Measurements from ENCODE around the gene KLK12.

KLK12 gene

GRCh38 chr19:51027126-51027806 is 7.5 kb downstream of the KLK12 start:
- Mint-ChIP-seq H3K27ac (no peak overlapping the region), H3K9me3 (no peaks in the 10 kb centered on the region), H3K36me3 (no peaks in the 10 kb centered on the region), H3K4me3 (no peak overlapping the region), H3K4me1 (no peaks in the 10 kb centered on the region)
- DNase-seq (ENCODE audit: low spot score in 2 of 2) (no peak), ATAC-seq (no peak)

DNA sequence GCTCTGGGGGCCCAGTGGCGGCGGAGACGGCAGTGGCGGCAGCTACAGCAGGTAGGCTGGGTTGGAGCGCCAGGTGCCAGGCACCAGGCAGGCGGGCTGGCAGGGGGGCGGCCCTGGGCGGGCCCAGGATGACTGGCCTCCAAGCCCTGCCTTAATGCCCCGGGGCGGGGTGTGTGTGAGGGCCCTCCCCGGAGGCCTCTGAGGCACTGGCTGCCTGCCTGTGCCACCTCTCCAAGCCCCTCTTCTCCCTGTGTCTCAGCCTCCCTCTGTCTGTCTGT is 8.3 kb downstream of the KLK12 start, which contains the start of gene KLK11:
TSS of gene KLK11 (minus strand) at position 63 of the 278 bp plus-strand sequence. CDS start 985 bp downstream, outside the sequence.
- Mint-ChIP-seq H3K27ac (no peak within 1 kb of the TSS), H3K4me1 (no peaks in the 10 kb centered on the region), H3K36me3 (no peaks in the 10 kb centered on the region), H3K4me3 (no peak within 1 kb of the TSS), H3K9me3 (no peaks in the 10 kb centered on the region)
- ATAC-seq (peak; percentile 42), DNase-seq (ENCODE audit: low spot score in 2 of 2) (no peak)

DNA sequence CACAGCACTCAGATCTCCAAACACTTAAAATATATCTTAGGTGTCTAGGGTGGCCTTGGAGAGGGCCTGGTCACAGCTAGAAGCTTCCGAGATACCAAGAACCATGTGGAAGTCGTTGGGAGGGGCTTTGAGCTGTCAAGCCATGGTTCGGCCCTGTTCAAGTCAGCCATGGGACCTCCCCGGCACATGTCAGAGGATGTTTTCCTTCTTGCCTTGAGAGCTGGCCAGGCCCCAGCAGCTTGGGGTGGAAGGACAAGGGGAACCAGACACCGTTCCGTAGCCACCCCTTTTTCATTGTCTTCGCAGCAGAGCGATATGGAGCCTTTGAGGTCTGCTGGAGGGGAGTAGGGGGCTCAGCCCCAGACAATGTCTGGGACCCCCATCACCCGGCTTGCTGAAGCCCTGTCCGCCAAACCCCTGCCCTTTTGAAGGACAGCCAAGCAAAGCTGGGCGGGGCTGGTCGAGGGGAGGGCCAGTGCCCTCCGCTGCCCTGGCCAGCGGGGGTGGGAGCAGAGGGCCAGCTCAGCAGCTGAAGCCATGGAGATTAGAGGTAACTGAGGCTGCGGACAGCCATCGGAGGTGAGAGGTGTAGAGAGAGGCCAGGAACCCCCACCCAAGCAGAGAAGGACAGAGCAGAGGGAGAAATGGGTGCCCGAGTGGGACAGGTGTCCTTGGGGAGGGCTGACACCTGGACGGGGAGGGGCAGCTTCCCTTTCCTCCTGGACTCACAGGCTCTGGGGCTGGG is 8.8 kb downstream of the KLK12 start:
- H3K36me3 Mint-ChIP-seq: no peaks in the 10 kb centered on the region

GRCh38 chr19:51025401-51025800 is 9.4 kb downstream of the KLK12 start:
- Mint-ChIP-seq H3K4me3 (no peak overlapping the region), H3K4me1 (peaks cover under 1% of the 10 kb centered on the region), H3K27ac (no peak overlapping the region), H3K36me3 (no peaks in the 10 kb centered on the region), H3K9me3 (no peaks in the 10 kb centered on the region)
- no peak for DNase-seq (ENCODE audit: low spot score in 2 of 2)
- ATAC-seq: no peak

More for the DNA sequence above, 8.8 kb downstream of the KLK12 start:
- ATAC-seq (no peak), DNase-seq (ENCODE audit: low spot score in 2 of 2) (no peak)
- no peaks in the 10 kb centered on the region for H3K4me1 Mint-ChIP-seq
- H3K9me3 Mint-ChIP-seq: no peaks in the 10 kb centered on the region
- no peak overlapping the region for H3K4me3 Mint-ChIP-seq
- H3K27ac Mint-ChIP-seq: no peak overlapping the region

DNA sequence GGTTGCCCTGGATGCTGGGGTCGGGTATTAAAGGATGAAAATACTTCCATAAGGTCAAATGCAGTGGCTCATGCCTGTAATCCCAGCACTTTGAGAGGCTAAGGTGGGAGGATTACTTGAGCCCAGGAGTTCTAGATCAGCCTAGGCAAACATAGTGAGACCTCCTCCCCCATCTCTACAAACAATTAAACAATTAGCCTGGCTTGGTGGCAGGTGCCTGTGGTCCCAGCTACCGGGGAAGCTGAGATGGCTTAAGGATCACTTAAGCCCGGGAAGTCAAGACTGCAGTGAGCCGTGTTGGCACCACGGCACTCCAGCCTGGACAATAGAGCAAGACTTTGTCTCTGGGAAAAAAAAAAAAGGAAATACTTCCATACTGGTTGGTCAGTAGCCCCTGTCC is 9.9 kb downstream of the KLK12 start:
- no peak for DNase-seq (ENCODE audit: low spot score in 2 of 2)
- Mint-ChIP-seq H3K36me3 (peaks cover 3% of the 10 kb centered on the region), H3K4me1 (peaks cover 5% of the 10 kb centered on the region), H3K27ac (no peak overlapping the region), H3K4me3 (no peak overlapping the region), H3K9me3 (no peaks in the 10 kb centered on the region)
- ATAC-seq: no peak

GRCh38 chr19:51023946-51024345 is 10.9 kb downstream of the KLK12 start:
- Mint-ChIP-seq H3K27ac (no peak overlapping the region), H3K9me3 (no peaks in the 10 kb centered on the region), H3K4me3 (no peak overlapping the region), H3K36me3 (peaks cover 6% of the 10 kb centered on the region), H3K4me1 (peaks cover 9% of the 10 kb centered on the region)
- no peak for ATAC-seq
- DNase-seq (ENCODE audit: low spot score in 2 of 2): no peak

DNA sequence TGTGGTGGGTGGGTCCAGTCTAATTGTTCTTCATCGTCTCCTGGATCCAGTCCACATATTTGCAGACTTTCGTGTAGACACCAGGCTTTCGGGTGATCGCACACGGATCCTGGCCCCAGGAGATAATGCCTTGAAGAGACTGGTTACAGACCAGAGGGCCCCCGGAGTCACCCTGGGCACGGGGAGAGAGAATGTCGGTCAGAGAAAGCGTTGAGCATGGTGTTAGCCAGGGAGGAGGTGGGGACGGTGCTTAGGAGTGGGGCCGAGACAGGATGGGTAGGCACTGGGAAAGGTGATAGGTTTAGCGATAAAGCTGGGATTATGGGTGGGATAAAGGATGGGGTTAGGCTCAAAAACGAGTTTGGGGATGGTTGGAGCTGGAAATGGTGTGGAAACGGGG is 12.3 kb downstream of the KLK12 start:
- no peaks in the 10 kb centered on the region for H3K9me3 Mint-ChIP-seq
- no peak for ATAC-seq
- H3K4me1 Mint-ChIP-seq: peaks cover 22% of the 10 kb centered on the region
- peak overlapping the region; percentile 35 for H3K27ac Mint-ChIP-seq
- no peak for DNase-seq (ENCODE audit: low spot score in 2 of 2)
- H3K4me3 Mint-ChIP-seq: no peak overlapping the region
- peaks cover 6% of the 10 kb centered on the region for H3K36me3 Mint-ChIP-seq

DNA sequence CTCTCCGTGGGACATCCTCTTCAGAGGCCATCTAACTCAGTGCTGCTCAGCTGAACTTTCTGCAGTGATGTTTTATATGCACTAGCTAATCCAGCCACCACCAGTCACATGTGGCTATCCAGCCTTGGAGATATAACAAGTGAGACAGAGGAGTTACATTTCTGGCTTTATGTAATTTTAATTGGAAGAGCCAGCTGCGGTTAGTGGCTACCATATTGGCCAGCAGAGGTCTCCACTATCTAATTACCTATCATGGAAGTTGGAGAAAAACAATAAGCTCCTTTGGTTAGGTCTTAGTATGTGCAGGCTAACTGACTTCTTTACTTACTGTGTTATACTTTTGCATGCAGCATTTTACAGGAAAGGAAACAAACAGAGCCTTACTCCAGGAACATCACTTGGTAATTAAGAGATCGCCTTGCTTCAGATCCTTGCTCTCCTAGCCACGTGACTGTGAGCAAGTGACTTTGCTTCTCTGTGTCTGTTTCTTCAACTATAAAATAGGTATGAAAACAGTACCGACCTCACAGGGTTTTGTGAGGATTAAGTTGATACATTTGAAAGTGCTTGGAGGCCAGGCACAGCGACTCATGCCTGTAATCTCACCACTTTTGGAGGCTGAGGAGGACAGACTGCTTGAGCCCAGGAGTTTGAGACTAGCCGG is 13.7 kb downstream of the KLK12 start:
- H3K9me3 Mint-ChIP-seq: no peaks in the 10 kb centered on the region
- H3K4me3 Mint-ChIP-seq: no peak overlapping the region
- no peak for DNase-seq (ENCODE audit: low spot score in 2 of 2)
- H3K27ac Mint-ChIP-seq: no peak overlapping the region
- peaks cover 6% of the 10 kb centered on the region for H3K36me3 Mint-ChIP-seq
- H3K4me1 Mint-ChIP-seq: peaks cover 30% of the 10 kb centered on the region
- no peak for ATAC-seq

DNA sequence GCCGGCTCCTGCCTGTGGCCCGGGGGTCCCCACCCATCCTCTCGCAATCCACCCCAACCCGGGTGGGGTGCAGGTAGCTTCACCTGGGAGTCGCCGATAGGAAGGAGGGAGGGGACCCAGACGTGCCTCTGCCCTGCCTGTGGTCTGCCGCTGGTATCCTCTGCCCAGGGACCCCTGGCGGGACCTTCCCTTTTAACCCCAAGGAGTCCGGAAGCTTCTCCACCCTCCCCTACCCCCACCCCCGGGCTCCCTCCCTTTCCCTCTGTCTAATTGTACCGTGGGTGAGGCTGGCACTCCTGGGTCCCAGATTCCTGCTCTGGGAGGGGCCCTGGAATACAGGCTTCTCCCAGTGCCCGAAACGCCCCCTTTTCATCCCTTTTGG is 15.3 kb downstream of the KLK12 start, which contains the start of gene KLK10:
TSS of gene KLK10 (minus strand) at position 166 of the 382 bp plus-strand sequence. CDS start 579 bp downstream, outside the sequence.
- Mint-ChIP-seq H3K4me1 (peaks cover 30% of the 10 kb centered on the region), H3K9me3 (no peaks in the 10 kb centered on the region), H3K27ac (no peak within 1 kb of the TSS), H3K4me3 (peak within 1 kb of the TSS; percentile 64), H3K36me3 (peaks cover 17% of the 10 kb centered on the region)
- ATAC-seq (no peak), DNase-seq (ENCODE audit: low spot score in 2 of 2) (no peak)

DNA sequence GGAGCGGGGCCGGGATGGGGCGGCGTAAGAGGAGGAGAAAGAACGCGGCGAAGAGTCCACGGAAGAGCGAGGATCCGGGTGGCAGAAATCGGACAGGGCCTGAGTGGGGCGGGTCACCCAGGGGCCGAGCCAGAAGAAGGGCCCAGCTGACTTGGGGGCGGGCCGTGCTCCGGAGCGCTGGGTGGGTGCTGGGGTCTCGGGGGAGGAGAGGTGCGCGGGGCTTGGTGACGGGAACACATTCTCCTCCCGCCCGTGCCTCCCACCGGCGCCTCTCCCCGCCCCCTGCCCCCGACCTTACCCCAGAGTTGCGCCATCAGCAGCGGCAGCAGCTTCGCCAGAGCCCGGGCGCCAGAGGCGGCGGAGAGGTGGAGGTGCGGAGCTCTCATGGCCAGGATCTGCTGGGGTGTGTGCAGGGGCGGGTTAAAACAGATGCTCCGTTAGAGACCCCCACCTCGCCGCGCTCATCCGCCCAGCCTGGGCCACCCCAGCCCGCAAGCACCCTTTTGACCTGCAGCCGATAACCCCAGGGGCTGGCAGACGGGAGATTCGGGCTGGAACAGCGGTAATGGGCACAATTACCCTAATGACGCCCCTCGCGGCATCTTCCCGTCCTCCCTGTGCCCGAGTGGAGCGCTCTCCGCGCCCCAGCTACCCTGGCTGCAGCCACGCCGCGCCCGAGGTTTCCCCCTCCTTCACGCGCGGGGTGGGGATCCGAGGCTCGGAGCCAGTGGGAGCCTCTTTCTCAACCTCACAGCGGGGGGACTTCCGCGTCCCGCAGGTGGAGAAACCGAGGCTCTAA is 15.9 kb downstream of the KLK12 start:
- no peak overlapping the region for H3K27ac Mint-ChIP-seq
- peak overlapping the region; percentile 64 for H3K4me3 Mint-ChIP-seq
- peaks cover 30% of the 10 kb centered on the region for H3K4me1 Mint-ChIP-seq
- DNase-seq (ENCODE audit: low spot score in 2 of 2) (no peak), ATAC-seq (no peak)
- H3K9me3 Mint-ChIP-seq: no peaks in the 10 kb centered on the region
- H3K36me3 Mint-ChIP-seq: peaks cover 17% of the 10 kb centered on the region

- Mint-ChIP-seq H3K9me3 (no peaks in the 10 kb centered on the region), H3K36me3 (peaks cover 17% of the 10 kb centered on the region), H3K4me1 (peaks cover 30% of the 10 kb centered on the region), H3K4me3 (peak overlapping the region; percentile 64), H3K27ac (no peak overlapping the region)
- DNase-seq (ENCODE audit: low spot score in 2 of 2) (peak in 1 of 2 donors; percentile 71), ATAC-seq (no peak)
Measured at GRCh38 chr19:51016798-51017683, 17.8 kb downstream of the KLK12 start.

GRCh38 chr19:51015691-51016267 is 19.0 kb downstream of the KLK12 start:
- no peak for ATAC-seq
- Mint-ChIP-seq H3K27ac (no peak overlapping the region), H3K36me3 (peaks cover 17% of the 10 kb centered on the region)

DNA sequence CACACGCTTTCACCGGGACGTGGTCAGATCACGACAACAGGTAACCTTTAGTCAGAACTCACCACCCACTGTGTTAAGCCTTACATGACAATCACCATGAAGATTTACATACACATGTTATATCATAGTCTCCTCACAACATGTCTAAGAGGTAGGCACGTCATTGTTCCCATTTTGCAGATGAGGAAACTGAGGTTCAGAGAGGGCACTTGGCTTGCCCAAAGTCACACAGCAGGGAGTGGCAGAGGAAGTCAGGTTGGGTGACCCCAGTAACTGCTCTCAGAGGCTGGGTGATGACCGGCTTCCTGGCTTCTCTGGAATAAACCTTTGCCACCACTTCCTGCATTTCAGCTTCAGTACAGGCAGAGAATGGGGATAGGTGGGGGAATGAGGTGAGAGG is 20.6 kb downstream of the KLK12 start:
- H3K36me3 Mint-ChIP-seq: peaks cover 11% of the 10 kb centered on the region
- no peak overlapping the region for H3K4me3 Mint-ChIP-seq
- ATAC-seq (no peak), DNase-seq (ENCODE audit: low spot score in 2 of 2) (no peak)
- H3K27ac Mint-ChIP-seq: no peak overlapping the region
- peaks cover 21% of the 10 kb centered on the region for H3K4me1 Mint-ChIP-seq
- no peaks in the 10 kb centered on the region for H3K9me3 Mint-ChIP-seq

More at GRCh38 chr19:51015691-51016267, 19.0 kb downstream of the KLK12 start:
- Mint-ChIP-seq H3K4me1 (peaks cover 30% of the 10 kb centered on the region), H3K9me3 (no peaks in the 10 kb centered on the region), H3K4me3 (no peak overlapping the region)
- no peak for DNase-seq (ENCODE audit: low spot score in 2 of 2)

DNA sequence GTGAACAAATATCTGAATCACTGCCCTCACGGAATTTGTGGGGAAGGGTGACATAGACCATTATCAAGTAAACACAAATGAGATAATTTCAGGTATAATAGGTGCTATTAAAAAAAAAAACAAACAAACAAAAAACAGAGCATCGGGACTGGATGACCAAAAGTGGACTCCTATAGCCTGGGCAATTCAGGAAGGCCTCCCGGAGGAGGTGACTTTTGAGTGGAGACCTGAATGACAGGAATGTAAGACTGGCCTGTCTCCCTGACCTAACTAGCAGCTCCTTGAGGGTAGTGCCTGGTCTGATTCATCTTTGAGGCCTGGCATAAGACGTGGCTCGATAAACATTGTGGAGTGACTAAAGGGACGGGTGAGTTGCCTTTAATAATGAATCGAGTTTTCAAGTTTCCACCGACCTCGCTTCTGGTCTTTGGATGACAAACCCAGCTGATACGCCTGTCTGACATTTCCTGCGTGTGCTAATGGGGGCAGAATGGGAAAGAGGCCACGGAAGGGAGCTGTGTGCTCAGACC is 22.1 kb downstream of the KLK12 start:
- H3K36me3 Mint-ChIP-seq: peaks cover 11% of the 10 kb centered on the region
- H3K9me3 Mint-ChIP-seq: no peaks in the 10 kb centered on the region
- peaks cover 10% of the 10 kb centered on the region for H3K4me1 Mint-ChIP-seq
- no peak overlapping the region for H3K27ac Mint-ChIP-seq
- H3K4me3 Mint-ChIP-seq: no peak overlapping the region
- DNase-seq (ENCODE audit: low spot score in 2 of 2) (no peak), ATAC-seq (no peak)
